GM12872 (cell line): ENCODE measurements around the gene MPLKIP.

ENCODE experiments used
- TF ChIP-seq, protein P1 (sequence below): IDR thresholded peaks from 3 replicates; pipeline ENCODE4 v1.5.1; 2011; ENCODE audit warnings: low read depth, mild to moderate bottlenecking, low read length, moderate library complexity; ENCODE audit not compliant: insufficient read depth

MPLKIP gene

DNA sequence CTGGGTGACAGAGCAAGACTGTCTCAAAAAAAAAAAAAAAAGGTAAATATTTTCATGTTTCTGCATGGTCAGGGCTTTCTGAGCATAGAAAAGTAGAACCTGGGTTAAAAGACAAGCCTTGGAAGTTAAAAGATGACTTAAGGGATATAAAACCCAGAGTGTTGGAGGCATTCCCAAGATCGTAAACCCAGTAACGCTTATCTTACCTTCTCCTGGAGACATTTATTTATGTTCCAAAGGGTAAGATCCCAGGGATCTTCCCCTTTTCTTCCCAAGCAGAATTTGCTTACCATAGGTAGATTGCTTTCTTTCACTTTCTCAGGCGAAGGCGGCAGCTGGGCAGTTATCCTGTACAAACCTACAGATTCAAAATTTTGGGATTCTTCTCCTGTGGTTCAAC is 22.6 kb upstream of the MPLKIP start:
- TF ChIP-seq, protein P1, sequence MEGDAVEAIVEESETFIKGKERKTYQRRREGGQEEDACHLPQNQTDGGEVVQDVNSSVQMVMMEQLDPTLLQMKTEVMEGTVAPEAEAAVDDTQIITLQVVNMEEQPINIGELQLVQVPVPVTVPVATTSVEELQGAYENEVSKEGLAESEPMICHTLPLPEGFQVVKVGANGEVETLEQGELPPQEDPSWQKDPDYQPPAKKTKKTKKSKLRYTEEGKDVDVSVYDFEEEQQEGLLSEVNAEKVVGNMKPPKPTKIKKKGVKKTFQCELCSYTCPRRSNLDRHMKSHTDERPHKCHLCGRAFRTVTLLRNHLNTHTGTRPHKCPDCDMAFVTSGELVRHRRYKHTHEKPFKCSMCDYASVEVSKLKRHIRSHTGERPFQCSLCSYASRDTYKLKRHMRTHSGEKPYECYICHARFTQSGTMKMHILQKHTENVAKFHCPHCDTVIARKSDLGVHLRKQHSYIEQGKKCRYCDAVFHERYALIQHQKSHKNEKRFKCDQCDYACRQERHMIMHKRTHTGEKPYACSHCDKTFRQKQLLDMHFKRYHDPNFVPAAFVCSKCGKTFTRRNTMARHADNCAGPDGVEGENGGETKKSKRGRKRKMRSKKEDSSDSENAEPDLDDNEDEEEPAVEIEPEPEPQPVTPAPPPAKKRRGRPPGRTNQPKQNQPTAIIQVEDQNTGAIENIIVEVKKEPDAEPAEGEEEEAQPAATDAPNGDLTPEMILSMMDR: no peak

DNA sequence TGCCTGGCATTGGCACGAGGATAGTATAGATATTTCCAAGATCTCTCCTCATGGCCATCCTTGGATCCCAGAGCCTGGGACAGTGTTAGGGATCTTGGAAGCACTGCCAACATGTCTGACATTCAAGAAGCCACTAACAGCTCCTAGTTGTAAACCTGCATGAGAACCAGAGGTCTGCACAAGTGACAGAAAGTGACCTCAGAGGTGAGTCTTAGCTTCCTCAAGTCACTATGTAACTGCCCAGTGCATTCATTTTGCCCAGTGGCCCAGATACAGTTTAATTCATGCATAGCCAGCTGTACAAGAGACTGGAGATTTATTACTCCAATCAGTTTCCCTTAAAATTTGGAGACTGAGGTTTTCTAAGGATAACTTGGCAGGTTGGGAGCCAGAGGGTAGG is 17.1 kb upstream of the MPLKIP start:
- TF ChIP-seq, protein P1: no peak

DNA sequence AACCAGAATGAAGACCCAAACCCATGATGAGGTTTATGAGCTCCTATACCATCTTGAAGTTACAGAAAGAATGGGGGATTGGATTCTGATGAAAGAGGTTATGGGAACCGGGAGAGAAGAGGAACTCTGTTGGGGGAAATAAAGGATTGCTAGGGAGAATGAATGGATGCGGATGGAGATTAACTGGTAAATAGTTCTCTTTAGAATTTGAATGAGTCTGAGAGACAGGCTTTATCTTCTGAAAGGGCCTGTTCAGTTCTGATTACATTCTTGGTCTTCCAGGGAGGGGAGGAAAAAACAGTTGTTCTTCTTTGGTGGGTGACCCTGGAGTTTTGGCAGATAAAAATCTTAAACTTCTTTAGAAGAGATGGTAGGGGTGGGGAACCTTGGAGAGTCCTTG is 14.2 kb upstream of the MPLKIP start:
- TF ChIP-seq, protein P1: no peak

DNA sequence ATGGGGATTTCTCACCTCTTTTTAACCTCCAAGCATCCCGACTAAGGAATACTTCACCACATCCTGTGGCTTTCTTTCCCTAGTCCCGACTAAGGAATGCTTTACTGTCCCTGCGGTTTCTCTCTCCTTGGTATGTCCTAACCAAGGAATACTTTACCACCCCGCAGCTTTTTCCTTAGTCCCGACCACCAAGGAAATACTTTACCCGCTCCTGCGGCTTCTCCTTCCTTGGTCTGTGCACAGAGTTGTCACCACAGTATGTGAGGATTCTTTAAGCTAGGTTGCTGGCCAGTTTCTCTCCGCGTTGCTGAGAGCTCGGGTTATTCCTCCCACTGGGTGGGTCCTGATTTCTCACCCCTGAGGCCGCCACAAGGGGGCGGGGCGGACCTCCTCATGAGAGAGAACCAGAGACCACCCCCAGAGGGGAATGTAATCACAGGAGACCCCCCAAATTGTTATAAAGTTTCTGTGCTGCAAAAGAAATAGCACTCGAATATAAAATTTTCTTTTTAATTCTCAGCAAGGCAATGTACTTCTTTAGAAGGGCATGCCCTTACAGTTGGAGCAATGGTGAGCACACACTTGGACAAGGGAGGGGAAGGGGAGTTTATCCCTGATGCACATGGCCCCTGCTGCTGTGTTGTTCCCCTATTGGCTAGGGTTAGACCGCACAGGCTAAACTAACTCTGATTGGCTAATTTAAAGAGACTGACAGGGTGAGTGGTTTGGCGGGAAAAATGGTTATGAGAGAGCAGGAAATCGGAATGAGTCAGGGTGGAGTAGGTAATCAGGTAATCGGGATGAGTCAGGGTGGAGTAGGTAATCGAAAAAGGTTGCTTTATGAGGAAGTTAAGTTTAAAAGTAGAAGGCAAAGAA is 13.2 kb upstream of the MPLKIP start:
- TF ChIP-seq, protein P1: no peak

DNA sequence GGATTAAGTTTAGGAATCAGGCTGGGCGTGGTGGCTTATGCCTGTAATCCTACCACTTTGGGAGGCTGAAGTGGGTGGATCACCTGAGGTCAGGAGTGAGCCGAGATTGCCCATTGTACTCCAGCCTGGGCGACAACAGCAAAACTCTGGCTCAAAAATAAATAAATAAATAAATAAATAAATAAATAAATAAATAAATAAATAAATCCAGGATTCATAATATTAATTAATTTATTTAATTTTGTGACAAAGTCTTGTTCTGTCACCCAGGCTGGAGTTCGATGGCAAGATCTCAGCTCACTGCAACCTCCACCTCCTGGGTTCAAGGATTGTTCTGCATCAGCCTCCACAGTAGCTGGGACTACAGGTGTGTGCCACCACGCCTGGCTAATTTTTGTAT is 4.6 kb upstream of the MPLKIP start:
- TF ChIP-seq, protein P1: no peak

DNA sequence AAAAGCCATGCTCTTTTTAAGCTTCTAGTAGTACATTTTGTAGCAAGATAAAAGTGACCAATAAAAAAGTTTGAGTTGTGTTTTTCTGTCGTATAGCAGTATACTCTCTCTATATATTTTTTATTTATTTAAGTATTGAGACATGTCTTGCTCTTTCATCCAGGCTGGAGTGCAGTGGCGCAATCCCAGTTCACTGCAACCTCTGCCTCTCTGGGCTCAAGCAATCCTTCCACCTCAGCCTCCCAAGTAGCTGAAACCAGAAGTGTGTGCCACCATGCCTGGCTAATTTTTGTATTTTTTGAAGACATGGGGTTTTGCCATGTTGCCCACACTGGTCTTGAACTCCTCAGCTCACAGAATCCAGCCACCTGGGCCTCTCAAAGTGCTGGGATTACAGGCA is 3.1 kb upstream of the MPLKIP start:
- TF ChIP-seq, protein P1: no peak

DNA sequence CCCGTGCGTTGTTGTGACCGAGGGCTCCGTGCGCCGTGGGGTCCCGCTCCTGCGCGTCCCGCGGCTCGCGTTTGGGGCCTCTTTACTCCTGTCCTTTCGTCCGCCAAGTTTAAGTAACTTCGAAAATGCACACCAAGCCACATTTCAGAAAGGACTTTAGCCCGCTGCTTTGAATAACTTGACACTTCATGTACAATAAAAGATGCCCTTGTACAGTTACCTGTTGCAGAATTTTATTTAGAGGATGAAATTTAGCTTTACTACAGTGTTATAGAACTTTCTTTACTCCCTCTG is 842 bp upstream of the MPLKIP start:
- TF ChIP-seq, protein P1: no peak
